ENCODE data around the gene ENPP3.
A peak's percentile ranks its signal among the peaks of the same experiment; 100 is the strongest.

ENPP3 gene

GRCh38 chr6:131642987-131643611, 6.0 kb downstream of the ENPP3 start:
- DNase-seq: peak; percentile 93

DNA sequence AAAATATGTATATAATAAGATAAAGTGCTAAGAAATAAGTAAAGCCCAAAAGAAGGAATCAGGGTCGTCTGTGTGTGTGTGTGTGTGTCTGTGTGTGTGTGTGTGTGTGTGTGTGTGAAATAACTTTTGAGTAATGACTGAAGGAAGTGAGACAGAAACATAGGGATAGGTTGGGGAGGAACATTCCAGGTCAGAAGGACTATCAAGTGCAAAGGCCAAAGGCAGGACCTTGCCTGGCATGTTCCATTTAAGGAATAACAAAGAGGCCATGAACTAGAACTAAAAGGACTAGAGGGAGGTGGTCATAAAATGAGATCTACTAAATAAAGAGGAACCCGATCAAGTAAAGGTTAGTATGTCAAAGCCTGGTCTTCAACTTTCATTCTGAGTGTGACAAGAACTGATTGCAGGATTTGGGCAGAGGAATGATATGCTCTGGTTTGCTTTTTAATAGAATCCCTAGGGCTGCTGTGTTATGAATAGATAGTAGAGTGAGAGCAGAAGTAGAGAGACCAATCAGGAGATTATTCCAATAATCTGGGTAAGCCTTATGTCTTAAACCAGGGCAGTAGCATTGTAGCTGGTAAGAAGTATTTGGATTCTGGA, 6.9 kb downstream of the ENPP3 start:
- DNase-seq: no peak

DNA sequence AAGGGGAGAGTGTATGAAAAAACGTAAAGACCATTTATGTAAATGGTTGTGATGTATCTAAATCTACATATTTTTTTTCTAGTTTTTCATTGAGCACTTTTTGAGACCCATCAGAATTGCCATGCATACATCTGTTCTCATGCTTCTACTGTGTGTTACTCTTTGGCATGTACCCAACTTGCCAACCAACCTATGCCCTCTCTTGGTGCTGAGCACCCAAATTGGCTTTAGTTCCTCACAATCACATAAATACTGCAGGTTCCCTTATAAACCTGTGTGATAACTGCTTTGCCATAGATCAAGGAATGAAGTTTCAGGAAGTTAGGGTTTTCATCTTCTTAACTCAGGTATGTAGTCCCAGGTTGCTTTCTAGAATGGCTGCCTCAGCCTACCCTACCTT, 7.8 kb downstream of the ENPP3 start:
- DNase-seq: no peak

GRCh38 chr6:131645846-131646245, 8.7 kb downstream of the ENPP3 start:
- DNase-seq: no peak

- no peak for DNase-seq
These were observed 9.2 kb downstream of the ENPP3 start for GRCh38 chr6:131646249-131646670.

DNA sequence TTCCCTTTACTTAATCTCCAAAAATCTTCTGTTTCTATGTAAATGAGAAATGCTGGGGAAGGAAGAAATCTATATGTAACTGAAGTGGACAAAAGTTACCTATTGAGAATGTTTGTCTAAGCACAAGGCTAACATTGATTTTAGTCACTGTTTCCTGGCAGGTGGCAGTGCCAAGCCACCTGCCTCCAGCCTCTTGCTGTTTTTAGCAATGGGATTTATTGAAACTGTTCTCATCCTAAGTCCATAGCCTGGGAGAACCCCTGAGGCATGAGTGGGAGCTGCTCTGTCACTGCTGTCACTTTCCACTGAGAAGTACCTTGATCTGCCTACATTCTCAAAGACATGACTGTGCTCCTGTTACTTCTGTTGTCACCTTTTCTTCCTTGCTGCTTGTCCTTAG, 14.7 kb downstream of the ENPP3 start:
- peak; percentile 17 for DNase-seq

DNA sequence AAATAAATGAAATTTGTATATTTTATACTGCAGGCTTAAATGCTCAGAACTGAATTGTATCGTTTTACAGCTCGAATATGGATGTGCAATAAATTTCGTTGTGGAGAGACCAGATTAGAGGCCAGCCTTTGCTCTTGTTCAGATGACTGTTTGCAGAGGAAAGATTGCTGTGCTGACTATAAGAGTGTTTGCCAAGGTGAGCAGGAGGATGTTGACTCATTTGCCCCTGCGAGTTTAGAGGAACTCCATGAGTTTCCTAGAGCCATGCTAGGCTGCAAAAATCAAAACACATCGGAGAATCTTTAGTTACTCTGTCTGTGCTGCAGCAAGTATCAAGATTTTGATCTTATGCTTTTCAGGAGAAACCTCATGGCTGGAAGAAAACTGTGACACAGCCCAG, 15.4 kb downstream of the ENPP3 start:
- DNase-seq: no peak

GRCh38 chr6:131654326-131654725, 17.2 kb downstream of the ENPP3 start:
- no peak for DNase-seq

DNA sequence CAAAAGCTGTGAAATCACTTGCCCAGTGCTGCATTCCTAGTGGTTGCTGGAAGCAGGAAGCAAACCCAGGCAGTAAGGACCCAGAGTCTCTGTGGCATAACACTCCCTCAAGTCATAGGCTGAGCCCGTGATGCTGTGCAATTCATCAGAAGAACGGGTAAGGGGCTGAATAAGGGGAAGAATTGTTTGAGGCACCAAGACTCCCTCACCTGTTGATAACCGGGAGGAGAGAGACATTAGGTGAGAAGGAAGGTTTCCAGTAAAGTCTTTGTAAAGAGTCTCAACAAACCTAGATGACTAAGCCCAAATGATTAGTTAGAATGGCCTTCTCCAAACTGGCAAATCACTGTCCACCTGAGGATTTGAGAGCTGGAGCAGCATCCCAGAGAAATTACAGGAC, 18.3 kb downstream of the ENPP3 start:
- DNase-seq: no peak

- no peak for DNase-seq
These were observed 18.8 kb downstream of the ENPP3 start for GRCh38 chr6:131655951-131656350.

DNA sequence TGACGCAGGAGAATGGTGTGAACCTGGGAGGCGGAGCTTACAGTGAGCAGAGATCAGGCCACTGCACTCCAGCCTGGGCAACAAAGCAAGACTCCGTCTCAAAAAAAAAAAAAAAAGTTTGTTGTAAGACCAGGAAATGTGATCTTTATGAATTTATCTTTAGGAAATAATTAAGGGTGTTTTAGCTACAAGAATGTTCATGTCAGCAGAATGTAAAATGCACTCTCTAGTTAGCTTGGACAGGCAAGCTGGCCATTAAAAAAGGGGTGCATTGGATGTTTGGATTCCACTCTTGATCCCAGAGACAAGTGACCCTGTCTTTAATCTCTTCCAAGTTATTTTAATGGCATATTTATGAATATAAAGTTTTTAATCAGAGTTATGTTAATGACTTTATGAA, 19.6 kb downstream of the ENPP3 start:
- DNase-seq: no peak

- no peak for DNase-seq
These were observed 20.1 kb downstream of the ENPP3 start for GRCh38 chr6:131657222-131657621.

GRCh38 chr6:131657630-131658111, 20.6 kb downstream of the ENPP3 start:
- no peak for DNase-seq

DNA sequence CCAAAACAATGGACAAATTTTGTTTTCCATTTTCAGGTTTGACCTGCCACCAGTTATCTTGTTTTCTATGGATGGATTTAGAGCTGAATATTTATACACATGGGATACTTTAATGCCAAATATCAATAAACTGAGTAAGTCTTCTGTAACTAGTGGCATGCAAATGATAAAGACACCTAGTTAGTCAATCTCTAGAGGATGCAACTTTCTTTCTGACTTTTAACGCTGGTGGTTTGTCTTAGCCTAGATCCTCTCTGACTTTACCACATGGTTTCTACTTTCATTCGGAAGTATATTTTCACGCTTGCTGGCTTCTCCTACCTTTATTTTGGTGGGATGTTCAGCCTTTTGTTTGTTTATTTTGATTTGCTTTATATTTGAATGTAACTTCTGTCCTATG, 21.2 kb downstream of the ENPP3 start:
- DNase-seq: no peak

DNA sequence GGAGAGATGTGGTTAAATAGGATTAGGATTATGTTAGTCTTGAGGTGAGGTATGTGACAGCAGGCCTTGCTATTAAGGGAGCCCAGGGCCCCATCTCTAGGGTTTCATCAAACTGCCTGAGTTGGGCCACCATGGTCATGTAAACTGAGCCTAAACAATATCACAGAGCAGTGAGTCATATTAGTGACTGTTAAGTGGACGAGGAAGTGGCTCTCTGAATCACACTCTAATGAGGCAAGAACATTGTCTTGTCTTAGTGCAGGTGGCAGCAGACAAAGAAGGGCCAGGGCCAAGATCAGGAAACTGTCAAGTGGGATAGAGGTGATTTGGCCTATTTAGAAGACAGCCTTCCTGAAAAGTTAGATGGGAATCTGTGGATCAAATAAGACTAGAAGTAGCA, 23.1 kb downstream of the ENPP3 start:
- DNase-seq: no peak

GRCh38 chr6:131663578-131664165, 26.6 kb downstream of the ENPP3 start:
- no peak for DNase-seq

- no peak for DNase-seq
These were observed 32.8 kb downstream of the ENPP3 start for GRCh38 chr6:131669891-131670290.

- DNase-seq: no peak
These were observed 36.1 kb downstream of the ENPP3 start for GRCh38 chr6:131673184-131673583.

GRCh38 chr6:131678442-131678841, 41.3 kb downstream of the ENPP3 start:
- DNase-seq: no peak

DNA sequence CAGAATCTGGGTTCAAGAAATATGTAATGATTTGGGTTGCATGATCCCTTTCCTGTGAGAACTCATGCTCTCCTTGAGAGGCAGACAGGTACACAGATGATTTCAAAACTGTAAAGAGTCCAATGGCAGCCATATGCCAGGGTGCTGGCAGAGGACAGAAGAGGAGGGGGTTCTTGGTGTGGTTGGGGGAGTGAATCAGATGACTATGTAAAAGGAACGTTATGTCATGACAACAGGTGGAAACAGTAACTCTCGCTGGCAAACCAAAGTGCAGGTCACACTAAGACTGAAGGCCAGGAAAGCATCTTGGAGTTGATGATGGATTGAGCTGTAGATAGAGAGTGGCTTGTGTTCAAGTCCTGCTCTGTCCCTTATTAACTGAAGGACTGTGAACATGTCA, 43.8 kb downstream of the ENPP3 start:
- DNase-seq: no peak

- DNase-seq: no peak
These were observed 44.5 kb downstream of the ENPP3 start for GRCh38 chr6:131681585-131681984.

- DNase-seq: no peak
These were observed 45.3 kb downstream of the ENPP3 start for GRCh38 chr6:131682442-131682841.

DNA sequence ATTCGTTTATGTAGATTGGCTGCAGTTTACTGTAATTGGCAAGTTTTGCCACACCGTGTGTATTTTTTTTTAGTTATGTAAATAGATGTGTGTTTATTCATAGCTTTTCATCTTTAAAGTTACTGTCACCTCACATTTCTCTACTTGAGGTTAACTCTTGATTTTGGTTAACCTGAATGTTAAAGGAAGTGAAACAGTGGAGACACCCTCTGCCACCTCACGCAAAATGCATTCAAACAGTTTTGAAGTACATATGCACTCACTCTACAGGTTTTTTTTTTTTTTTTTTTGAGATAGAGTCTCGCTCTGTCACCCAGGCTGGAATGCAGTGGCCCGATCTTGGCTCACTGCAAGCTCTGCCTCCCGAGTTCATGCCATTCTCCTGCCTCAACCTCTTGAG, 46.4 kb downstream of the ENPP3 start:
- no peak for DNase-seq

DNA sequence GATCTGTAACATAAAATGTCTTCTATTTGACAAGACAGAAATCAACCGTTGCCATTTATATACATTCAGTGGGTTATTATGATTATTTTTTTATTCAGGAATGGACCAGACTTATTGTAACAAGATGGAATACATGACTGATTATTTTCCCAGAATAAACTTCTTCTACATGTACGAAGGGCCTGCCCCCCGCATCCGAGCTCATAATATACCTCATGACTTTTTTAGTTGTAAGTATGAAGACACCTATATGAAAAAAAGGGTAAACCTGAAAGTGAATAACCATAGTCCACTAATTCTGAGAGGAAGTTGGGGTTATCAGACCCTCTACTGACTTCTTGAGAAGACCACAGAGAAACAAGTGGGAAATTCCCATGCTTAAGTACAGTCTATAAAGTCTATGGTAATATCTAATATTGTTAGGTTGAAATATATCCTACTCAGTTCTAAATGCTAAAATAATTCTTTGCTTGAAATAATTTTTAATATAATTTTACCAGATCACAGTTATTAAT, 48.2 kb downstream of the ENPP3 start:
- DNase-seq: no peak
